Vagina (tissue), 2 donors: ENCODE results near the gene ACAP3. TPM values are rescaled to one million over a fixed set of nuclear protein-coding genes. Genes with fewer than 3 reads are reported as not detected.
A peak's percentile ranks its signal among the peaks of the same experiment; 100 is the strongest.

Experiments used
- DNase-seq, 2 donors: peaks; one replicate each; pipeline ENCODE4 v3.0.0-alpha.2; 2017; ENCODE audit errors: extremely low spot score in 2 of 2
- H3K27ac ChIP-seq: fragments of 200-600 bp; sonication (generic); one replicate; pipeline ENCODE4 v1.5.1; 2019
- H3K27me3 ChIP-seq: fragments of 200-600 bp; sonication (generic); one replicate; pipeline ENCODE4 v1.5.1; 2019
- H3K36me3 ChIP-seq, 2 donors: fragments of 200-600 bp; sonication (generic); one replicate each; pipeline ENCODE4 v1.5.1; 2017 to 2019
- H3K4me1 ChIP-seq: fragments of 200-600 bp; sonication (generic); one replicate; pipeline ENCODE4 v1.5.1; 2019
- H3K4me3 ChIP-seq, 2 donors: fragments of 200-600 bp; sonication (generic); 1 replicate in 1 of 2; 2 replicates in 1 of 2; pipeline ENCODE4 v1.5.1; 2016 to 2019
- H3K9me3 ChIP-seq: fragments of 200-600 bp; sonication (generic); one replicate; pipeline ENCODE4 v1.5.1; 2019
- POLR2A ChIP-seq, 2 donors: fragments of 450-650 bp; IDR thresholded peaks; one replicate each; pipeline ENCODE4 v1.6.1; 2017; ENCODE audit warnings: antibody characterized with exemption in 2 of 2, mild to moderate bottlenecking in 2 of 2, moderate library complexity in 2 of 2
- POLR2AphosphoS5 ChIP-seq, 2 donors: sonication (generic); formaldehyde crosslinking; IDR thresholded peaks; one replicate each; pipeline ENCODE4 v1.9.0; 2017; ENCODE audit warnings: antibody characterized with exemption in 2 of 2, mild to moderate bottlenecking in 2 of 2, low read depth in 1 of 2; ENCODE audit not compliant: insufficient read depth in 1 of 2
- intact Hi-C: fragments of 100-400 bp; cut with DNase I; formaldehyde crosslinking; loops from one replicate; pipeline ENCODE4 v1.15.1; 2023
- total RNA-seq: library from RNA; depleted of rRNA; stranded (reverse); fragments of >200 nt; gene quantifications from one replicate; pipeline ENCODE4 v1.2.3, GENCODE V29; 2016
- TF ChIP-seq, protein P1 (sequence below), 3 experiments: fragments of 450-650 bp in 2 of 3; fragments of 200-600 bp in 1 of 3; sonication (generic) in 1 of 3; IDR thresholded peaks; one replicate each; pipeline ENCODE4 v1.5.1; 2017 to 2019; ENCODE audit warnings: antibody characterized with exemption in 3 of 3, mild to moderate bottlenecking in 2 of 3, moderate library complexity in 2 of 3

ACAP3 gene
- total RNA-seq, 1 donor from 2014 or later = 68.5 TPM

DNA sequence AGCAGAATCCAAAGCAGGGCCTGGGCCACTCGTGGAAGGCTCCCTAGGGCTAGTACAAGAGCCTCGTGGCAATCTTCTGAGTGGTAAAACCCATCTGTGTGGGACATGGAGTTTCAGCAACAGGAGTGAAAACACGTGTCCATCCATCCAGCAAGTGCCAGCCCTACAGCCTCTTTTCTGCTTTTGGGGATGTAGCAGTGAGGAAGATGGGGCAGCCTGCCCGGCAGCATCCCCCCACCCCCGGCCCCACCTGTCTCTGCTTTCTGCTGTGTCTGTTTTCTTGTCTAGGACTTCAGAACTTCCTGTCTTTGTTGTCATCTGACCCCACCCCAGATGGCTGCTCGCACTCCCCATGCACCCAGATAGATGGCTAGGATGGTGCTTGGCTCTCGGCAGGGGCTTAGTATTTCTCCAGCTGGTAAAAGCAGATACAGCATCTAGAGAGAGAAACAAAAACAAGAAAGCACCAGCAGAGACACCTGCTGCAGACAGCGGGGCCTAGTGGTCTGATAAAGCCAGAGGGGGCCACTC lies 18.4 kb upstream of the ACAP3 start:
- Histone ChIP-seq H3K9me3 (no peaks in the 10 kb centered on the region), H3K4me3 (peak overlapping the region; percentile 83 to 97), H3K27me3 (no peaks in the 10 kb centered on the region), H3K4me1 (peaks cover 60% of the 10 kb centered on the region), H3K36me3 (peaks cover 0 to 15% of the 10 kb centered on the region in 2 donors), H3K27ac (peak overlapping the region; percentile 82)
- TF ChIP-seq, protein P1, sequence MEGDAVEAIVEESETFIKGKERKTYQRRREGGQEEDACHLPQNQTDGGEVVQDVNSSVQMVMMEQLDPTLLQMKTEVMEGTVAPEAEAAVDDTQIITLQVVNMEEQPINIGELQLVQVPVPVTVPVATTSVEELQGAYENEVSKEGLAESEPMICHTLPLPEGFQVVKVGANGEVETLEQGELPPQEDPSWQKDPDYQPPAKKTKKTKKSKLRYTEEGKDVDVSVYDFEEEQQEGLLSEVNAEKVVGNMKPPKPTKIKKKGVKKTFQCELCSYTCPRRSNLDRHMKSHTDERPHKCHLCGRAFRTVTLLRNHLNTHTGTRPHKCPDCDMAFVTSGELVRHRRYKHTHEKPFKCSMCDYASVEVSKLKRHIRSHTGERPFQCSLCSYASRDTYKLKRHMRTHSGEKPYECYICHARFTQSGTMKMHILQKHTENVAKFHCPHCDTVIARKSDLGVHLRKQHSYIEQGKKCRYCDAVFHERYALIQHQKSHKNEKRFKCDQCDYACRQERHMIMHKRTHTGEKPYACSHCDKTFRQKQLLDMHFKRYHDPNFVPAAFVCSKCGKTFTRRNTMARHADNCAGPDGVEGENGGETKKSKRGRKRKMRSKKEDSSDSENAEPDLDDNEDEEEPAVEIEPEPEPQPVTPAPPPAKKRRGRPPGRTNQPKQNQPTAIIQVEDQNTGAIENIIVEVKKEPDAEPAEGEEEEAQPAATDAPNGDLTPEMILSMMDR (IDR thresholded peaks at IDR 0.05) = no peak
- TF ChIP-seq POLR2A (IDR thresholded peaks at IDR 0.05) (no peak), POLR2AphosphoS5 (IDR thresholded peaks at IDR 0.05; ENCODE audit: insufficient read depth in 1 of 2, low read depth in 1 of 2) (no peak)
- DNase-seq = no peak
- intact Hi-C loops = no loop called here

GRCh38 chr1:1325288-1326074 lies 17.8 kb upstream of the ACAP3 start:
- H3K27me3 ChIP-seq = no peaks in the 10 kb centered on the region
- H3K36me3 ChIP-seq = peaks cover 0 to 16% of the 10 kb centered on the region in 2 donors
- no peaks in the 10 kb centered on the region for H3K9me3 ChIP-seq
- H3K4me1 ChIP-seq = peaks cover 59% of the 10 kb centered on the region
- peak overlapping the region; percentile 83 to 97 for H3K4me3 ChIP-seq
- intact Hi-C loops = no loop called here
- peak overlapping the region; percentile 82 for H3K27ac ChIP-seq
- no peak for DNase-seq
- TF ChIP-seq POLR2AphosphoS5 (IDR thresholded peaks at IDR 0.05; ENCODE audit: insufficient read depth in 1 of 2, low read depth in 1 of 2) (no peak), POLR2A (IDR thresholded peaks at IDR 0.05) (no peak)
- TF ChIP-seq, protein P1 (IDR thresholded peaks at IDR 0.05) = no peak

DNA sequence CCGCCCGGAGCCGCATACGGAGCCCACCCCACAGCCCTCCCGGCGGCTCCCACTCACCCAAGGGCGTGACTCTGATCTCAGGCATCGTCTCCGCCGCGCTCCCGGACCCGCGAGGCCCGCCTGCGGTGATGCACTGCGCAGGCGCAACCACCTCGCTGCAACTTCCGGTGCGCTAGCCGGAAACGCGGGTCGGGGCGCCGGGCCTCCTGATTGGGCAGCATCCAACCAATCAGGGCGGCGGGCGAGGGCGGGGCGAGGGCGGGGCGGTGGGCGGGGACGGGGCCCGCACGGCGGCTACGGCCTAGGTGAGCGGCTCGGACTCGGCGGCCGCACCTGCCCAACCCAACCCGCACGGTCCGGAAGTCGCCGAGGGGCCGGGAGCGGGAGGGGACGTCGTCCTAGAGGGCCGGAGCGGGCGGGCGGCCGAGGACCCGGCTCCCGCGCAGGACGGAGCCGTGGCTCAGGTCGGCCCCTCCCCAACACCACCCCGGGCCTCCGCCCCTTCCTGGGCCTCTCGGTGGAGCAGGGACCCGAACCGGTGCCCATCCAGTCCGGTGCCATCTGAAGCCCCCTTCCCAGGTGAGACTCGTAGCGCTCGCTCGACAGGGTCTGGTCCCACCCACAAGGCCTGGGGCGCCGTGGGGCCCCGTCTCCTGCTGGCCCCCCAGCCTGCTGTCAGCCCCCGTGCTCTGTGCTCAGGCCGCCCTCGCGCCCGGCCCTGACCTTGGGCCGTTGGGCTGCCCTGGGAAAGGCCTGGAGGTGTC lies 17.0 kb upstream of the ACAP3 start, which contains the start of the genes CPTP and INTS11:
Gene CPTP (plus strand): TSS at position 279 of the 764 bp plus-strand sequence. CDS start 2,109 bp downstream, outside the sequence.
Gene INTS11 (minus strand): TSS at position 137 of the 764 bp plus-strand sequence. CDS start 52 bp downstream, at position 85.
- TF ChIP-seq POLR2A (IDR thresholded peaks at IDR 0.05) = peak in 1 of 2 donors; percentile 0
- TF ChIP-seq POLR2AphosphoS5 (IDR thresholded peaks at IDR 0.05; ENCODE audit: insufficient read depth in 1 of 2, low read depth in 1 of 2) = peak; percentile 84 to 87
- TF ChIP-seq, protein P1 (IDR thresholded peaks at IDR 0.05) = no peak
- Histone ChIP-seq H3K36me3 (peaks cover 0 to 24% of the 10 kb centered on the region in 2 donors), H3K27me3 (no peaks in the 10 kb centered on the region), H3K4me3 (peak within 1 kb of the TSS; percentile 83 to 97), H3K9me3 (no peaks in the 10 kb centered on the region), H3K4me1 (peaks cover 57% of the 10 kb centered on the region), H3K27ac (peak within 1 kb of the TSS; percentile 86)
- no peak for DNase-seq
- intact Hi-C loops = no loop called here

DNA sequence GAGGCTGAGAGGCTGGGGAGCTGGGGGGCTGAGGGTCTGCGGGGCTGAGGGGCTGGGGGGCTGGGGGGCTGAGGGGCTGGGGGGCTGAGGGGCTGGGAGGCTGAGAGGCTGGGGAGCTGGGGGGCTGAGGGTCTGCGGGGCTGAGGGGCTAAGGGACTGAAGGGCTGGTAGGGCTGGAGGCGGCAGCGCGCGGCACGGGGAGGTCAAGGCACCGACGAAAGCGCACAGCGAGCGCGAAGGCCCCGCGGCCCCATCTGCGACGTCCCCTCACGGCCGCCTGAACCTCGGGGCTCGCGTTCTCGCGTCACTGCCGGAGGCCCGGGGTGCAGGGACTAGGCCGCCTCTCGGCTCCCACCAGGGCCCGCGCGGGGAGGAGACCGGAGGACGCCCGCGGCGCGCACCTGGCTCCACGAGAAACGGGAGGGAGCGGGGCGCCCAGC lies 16.4 kb upstream of the ACAP3 start:
- TF ChIP-seq POLR2AphosphoS5 (IDR thresholded peaks at IDR 0.05; ENCODE audit: insufficient read depth in 1 of 2, low read depth in 1 of 2) = no peak
- Histone ChIP-seq H3K36me3 (peaks cover 0 to 28% of the 10 kb centered on the region in 2 donors), H3K27me3 (no peaks in the 10 kb centered on the region), H3K27ac (peak overlapping the region; percentile 86), H3K4me3 (peak overlapping the region; percentile 83 to 97), H3K4me1 (peaks cover 58% of the 10 kb centered on the region), H3K9me3 (no peaks in the 10 kb centered on the region)
- no peak for DNase-seq
- intact Hi-C loops = no loop called here

GRCh38 chr1:1322952-1323351 lies 15.2 kb upstream of the ACAP3 start:
- Histone ChIP-seq H3K27me3 (no peaks in the 10 kb centered on the region), H3K4me1 (peaks cover 68% of the 10 kb centered on the region), H3K27ac (no peak overlapping the region), H3K9me3 (no peaks in the 10 kb centered on the region), H3K36me3 (peaks cover 0 to 24% of the 10 kb centered on the region in 2 donors), H3K4me3 (no peak overlapping the region)
- TF ChIP-seq POLR2A (IDR thresholded peaks at IDR 0.05) = no peak
- TF ChIP-seq POLR2AphosphoS5 (IDR thresholded peaks at IDR 0.05; ENCODE audit: insufficient read depth in 1 of 2, low read depth in 1 of 2) = no peak
- TF ChIP-seq, protein P1 (IDR thresholded peaks at IDR 0.05) = no peak
- intact Hi-C loops = no loop called here
- no peak for DNase-seq
